MM.1S (cell line): Measurements from ENCODE around the gene STOX1.

Experiments used
- DNase-seq: peaks from one replicate; pipeline ENCODE4 v3.0.0-alpha.2; 2015
- H2AFZ ChIP-seq: fragments of 300-600 bp; sonication (generic); 2 replicates; pipeline ENCODE4 v1.6.0; 2016; ENCODE audit warnings: antibody characterized with exemption, low read length
- H3F3A ChIP-seq: fragments of 300-600 bp; sonication (generic); 2 replicates; pipeline ENCODE4 v1.6.1; 2016; ENCODE audit warnings: mild to moderate bottlenecking, antibody characterized with exemption, low read length, moderate library complexity, mixed read lengths; ENCODE audit not compliant: insufficient read depth
- H3K27ac ChIP-seq: fragments of 300-600 bp; sonication (generic); 2 replicates; pipeline ENCODE4 v1.5.1; 2016; ENCODE audit warnings: mild to moderate bottlenecking, low read length
- H3K27me3 ChIP-seq: fragments of 300-600 bp; sonication (generic); replicated peaks from 2 replicates; pipeline ENCODE4 v1.6.0; 2016; ENCODE audit warnings: low read length; ENCODE audit not compliant: insufficient read depth
- H3K36me3 ChIP-seq: fragments of 300-600 bp; sonication (generic); replicated peaks from 2 replicates; pipeline ENCODE4 v1.6.1; 2016; ENCODE audit warnings: mild to moderate bottlenecking, low read length, mixed read lengths; ENCODE audit not compliant: insufficient read depth
- H3K4me1 ChIP-seq: fragments of 300-600 bp; sonication (generic); 2 replicates; pipeline ENCODE4 v1.6.1; 2016; ENCODE audit warnings: low read length, mixed read lengths
- H3K4me2 ChIP-seq: fragments of 300-600 bp; sonication (generic); 2 replicates; pipeline ENCODE4 v1.6.0; 2016; ENCODE audit warnings: low read depth, low read length
- H3K4me3 ChIP-seq: fragments of 300-600 bp; sonication (generic); 2 replicates; pipeline ENCODE4 v1.5.1; 2016; ENCODE audit warnings: low read length, mixed read lengths
- H3K79me2 ChIP-seq: fragments of 300-600 bp; sonication (generic); 2 replicates; pipeline ENCODE4 v1.6.1; 2016; ENCODE audit warnings: mixed run types, low read length, mixed read lengths
- H3K9ac ChIP-seq: fragments of 300-600 bp; sonication (generic); 2 replicates; pipeline ENCODE4 v1.6.1; 2016; ENCODE audit warnings: low read length, mixed read lengths
- H3K9me2 ChIP-seq: fragments of 300-600 bp; sonication (generic); replicated peaks from 2 replicates; pipeline ENCODE4 v1.6.1; 2016; ENCODE audit warnings: mild to moderate bottlenecking, low read length, mixed read lengths; ENCODE audit not compliant: insufficient read depth
- H3K9me3 ChIP-seq: fragments of 300-600 bp; sonication (generic); replicated peaks from 2 replicates; pipeline ENCODE4 v1.6.1; 2016; ENCODE audit warnings: mild to moderate bottlenecking, low read length, mixed read lengths; ENCODE audit not compliant: insufficient read depth
- H4K20me1 ChIP-seq: fragments of 300-600 bp; sonication (generic); 2 replicates; pipeline ENCODE4 v1.6.1; 2016; ENCODE audit warnings: mild to moderate bottlenecking, low read length, moderate library complexity, mixed read lengths; ENCODE audit not compliant: insufficient read depth
- EZH2 ChIP-seq: fragments of 300-600 bp; sonication (generic); optimal IDR thresholded peaks from 2 replicates; pipeline ENCODE3; 2017; ENCODE audit warnings: low read depth, mild to moderate bottlenecking, antibody characterized with exemption, low read length, mixed read lengths
- EZH2phosphoT487 ChIP-seq: fragments of 300-600 bp; sonication (generic); IDR thresholded peaks from 2 replicates; pipeline ENCODE4 v1.6.1; 2018; ENCODE audit warnings: antibody characterized with exemption, low read length
- TF ChIP-seq, protein P1 (sequence below): fragments of 300-600 bp; sonication (generic); IDR thresholded peaks from 2 replicates; pipeline ENCODE4 v1.5.1; 2016; ENCODE audit warnings: antibody characterized with exemption, low read length, mixed read lengths

STOX1 gene

DNA sequence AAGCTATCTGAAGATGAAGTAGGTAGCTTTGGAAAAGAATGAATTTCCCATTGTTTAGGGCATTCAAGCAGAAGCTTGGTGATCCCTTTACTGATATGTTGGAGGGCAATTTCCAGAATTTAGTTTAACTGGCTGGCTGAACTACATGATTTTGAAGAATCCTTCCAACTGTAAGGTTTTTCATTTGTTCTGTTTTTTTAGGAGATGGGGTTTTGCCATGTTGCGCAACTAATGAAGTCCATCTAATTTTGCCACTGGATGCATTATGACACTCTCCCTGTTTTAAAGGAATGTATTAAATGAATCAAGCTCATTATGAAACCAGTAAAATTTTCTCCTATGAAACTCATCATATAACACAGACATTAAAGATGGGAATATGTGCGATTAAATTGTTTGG lies 67.7 kb downstream of the STOX1 start:
- Histone ChIP-seq H3F3A (no peaks in the 10 kb centered on the region), H3K9me2 (no peaks in the 10 kb centered on the region), H3K4me1 (0 out of 2 replicates have a peak, but pooled peaks cover 2% of the 10 kb centered on the region), H3K9ac (no peak overlapping the region), H3K4me2 (no peak overlapping the region), H3K36me3 (no peaks in the 10 kb centered on the region), H3K79me2 (no peaks in the 10 kb centered on the region), H4K20me1 (no peaks in the 10 kb centered on the region), H2AFZ (no peak overlapping the region), H3K27ac (no peak overlapping the region), H3K9me3 (no peaks in the 10 kb centered on the region), H3K27me3 (no peaks in the 10 kb centered on the region), H3K4me3 (no peak overlapping the region)
- DNase-seq, result no peak
- TF ChIP-seq EZH2 (no peak), EZH2phosphoT487 (no peak)
- TF ChIP-seq, protein P1, sequence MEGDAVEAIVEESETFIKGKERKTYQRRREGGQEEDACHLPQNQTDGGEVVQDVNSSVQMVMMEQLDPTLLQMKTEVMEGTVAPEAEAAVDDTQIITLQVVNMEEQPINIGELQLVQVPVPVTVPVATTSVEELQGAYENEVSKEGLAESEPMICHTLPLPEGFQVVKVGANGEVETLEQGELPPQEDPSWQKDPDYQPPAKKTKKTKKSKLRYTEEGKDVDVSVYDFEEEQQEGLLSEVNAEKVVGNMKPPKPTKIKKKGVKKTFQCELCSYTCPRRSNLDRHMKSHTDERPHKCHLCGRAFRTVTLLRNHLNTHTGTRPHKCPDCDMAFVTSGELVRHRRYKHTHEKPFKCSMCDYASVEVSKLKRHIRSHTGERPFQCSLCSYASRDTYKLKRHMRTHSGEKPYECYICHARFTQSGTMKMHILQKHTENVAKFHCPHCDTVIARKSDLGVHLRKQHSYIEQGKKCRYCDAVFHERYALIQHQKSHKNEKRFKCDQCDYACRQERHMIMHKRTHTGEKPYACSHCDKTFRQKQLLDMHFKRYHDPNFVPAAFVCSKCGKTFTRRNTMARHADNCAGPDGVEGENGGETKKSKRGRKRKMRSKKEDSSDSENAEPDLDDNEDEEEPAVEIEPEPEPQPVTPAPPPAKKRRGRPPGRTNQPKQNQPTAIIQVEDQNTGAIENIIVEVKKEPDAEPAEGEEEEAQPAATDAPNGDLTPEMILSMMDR, result no peak

DNA sequence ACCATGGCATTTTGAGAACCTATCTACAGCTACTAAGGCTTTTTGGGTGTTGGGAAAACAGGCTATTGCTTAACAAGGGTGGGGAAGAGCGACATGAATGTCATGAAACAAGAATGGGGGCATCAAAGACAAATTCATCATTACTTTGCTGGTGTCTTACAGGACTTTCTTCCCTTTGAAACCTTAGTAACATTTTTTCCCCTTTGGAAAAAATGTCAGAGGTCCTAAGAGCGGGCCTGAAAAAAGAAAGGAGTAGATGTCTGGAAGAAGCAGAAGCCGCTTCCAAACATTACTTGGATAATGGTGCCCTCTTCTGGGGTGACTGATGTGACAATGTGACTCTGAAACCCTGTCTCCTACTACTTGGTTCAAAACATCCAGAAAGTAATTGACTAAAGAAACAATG lies 70.0 kb downstream of the STOX1 start:
- Histone ChIP-seq H3K36me3 (no peaks in the 10 kb centered on the region), H3F3A (no peaks in the 10 kb centered on the region), H3K4me3 (no peak overlapping the region), H3K4me1 (peaks cover 10% of the 10 kb centered on the region), H3K27ac (no peak overlapping the region), H3K9me3 (no peaks in the 10 kb centered on the region), H3K4me2 (no peak overlapping the region), H4K20me1 (no peaks in the 10 kb centered on the region), H3K79me2 (peaks cover 11% of the 10 kb centered on the region), H3K9ac (no peak overlapping the region), H2AFZ (no peak overlapping the region), H3K9me2 (no peaks in the 10 kb centered on the region), H3K27me3 (no peaks in the 10 kb centered on the region)
- TF ChIP-seq, protein P1, result peak; percentile 45
- TF ChIP-seq EZH2, result no peak
- DNase-seq, result peak; percentile 38

DNA sequence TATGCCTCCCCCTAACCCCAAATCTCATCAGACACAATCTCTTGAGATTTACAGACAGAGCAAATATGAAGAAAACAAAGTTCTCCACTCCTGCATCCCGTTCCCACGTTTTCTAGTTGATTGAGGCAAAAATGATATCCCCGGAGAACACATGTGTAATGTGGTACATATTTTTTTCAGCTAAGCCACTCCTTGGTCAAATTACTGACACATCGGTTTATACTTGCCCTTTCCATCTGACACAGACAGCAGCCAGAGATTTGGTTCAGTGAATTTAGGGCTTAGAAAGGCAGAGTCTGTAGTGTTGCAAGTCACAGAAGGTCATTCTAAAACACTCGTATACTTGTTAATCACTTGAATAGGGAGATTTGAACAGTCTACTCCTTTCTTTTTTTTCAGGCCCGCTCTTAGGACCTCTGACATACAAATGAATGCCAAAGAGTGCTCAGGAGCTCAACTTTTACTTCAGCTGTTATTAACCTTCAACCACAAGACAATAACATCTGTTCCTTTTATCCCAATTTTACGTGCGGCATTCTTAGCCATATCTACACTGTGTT lies 71.9 kb downstream of the STOX1 start:
- H3K4me2 ChIP-seq, result no peak overlapping the region
- no peak for DNase-seq
- H3K4me1 ChIP-seq, result peaks cover 16% of the 10 kb centered on the region
- H3F3A ChIP-seq, result no peaks in the 10 kb centered on the region
- TF ChIP-seq, protein P1, result no peak
- TF ChIP-seq EZH2 (no peak), EZH2phosphoT487 (no peak)
- no peaks in the 10 kb centered on the region for H3K9me3 ChIP-seq
- H3K79me2 ChIP-seq, result peaks cover 30% of the 10 kb centered on the region
- no peak overlapping the region for H3K4me3 ChIP-seq
- H3K9ac ChIP-seq, result no peak overlapping the region
- no peaks in the 10 kb centered on the region for H3K36me3 ChIP-seq
- no peaks in the 10 kb centered on the region for H3K9me2 ChIP-seq
- H3K27ac ChIP-seq, result no peak overlapping the region
- H4K20me1 ChIP-seq, result no peaks in the 10 kb centered on the region
- H3K27me3 ChIP-seq, result no peaks in the 10 kb centered on the region
- H2AFZ ChIP-seq, result no peak overlapping the region
